Nephron (organoid): Measurements from ENCODE around the gene RYR3.
A peak's percentile ranks its signal among the peaks of the same experiment; 100 is the strongest.

ENCODE experiments used
- H3K27ac Mint-ChIP-seq, 3 experiments: 2 replicates each; pipeline ENCODE4 v1.8.0; 2020; ENCODE audit warnings: mixed read lengths in 3 of 3, mild to moderate bottlenecking in 2 of 3, moderate library complexity in 1 of 3
- H3K27me3 Mint-ChIP-seq: 2 replicates; pipeline ENCODE4 v1.8.0; 2021; ENCODE audit warnings: low read depth, mild to moderate bottlenecking, moderate library complexity, mixed read lengths
- H3K36me3 Mint-ChIP-seq: 2 replicates; pipeline ENCODE4 v1.8.0; 2020; ENCODE audit warnings: low read depth, mixed read lengths
- H3K4me1 Mint-ChIP-seq: 2 replicates; pipeline ENCODE4 v1.8.0; 2020; ENCODE audit warnings: mixed read lengths
- H3K4me3 Mint-ChIP-seq, 3 experiments: 2 replicates each; pipeline ENCODE4 v1.8.0; 2020; ENCODE audit warnings: mild to moderate bottlenecking in 3 of 3, mixed read lengths in 3 of 3, moderate library complexity in 2 of 3
- H3K9me3 Mint-ChIP-seq: 2 replicates; pipeline ENCODE4 v1.8.0; 2020; ENCODE audit warnings: mixed read lengths
- TF ChIP-seq, protein P1 (sequence below), 3 experiments: fragments of 200-600 bp; sonication (generic); IDR thresholded peaks; one replicate each; pipeline ENCODE4 v1.5.0; 2021; ENCODE audit warnings: antibody characterized with exemption in 3 of 3; ENCODE audit not compliant: unreplicated experiment in 3 of 3

The RYR3 gene

GRCh38 chr15:33282226-33283020, 28.3 kb upstream of the RYR3 start:
- Mint-ChIP-seq H3K9me3 (no peaks in the 10 kb centered on the region), H3K27me3 (peaks cover 11% of the 10 kb centered on the region), H3K27ac (no peak overlapping the region), H3K4me1 (no peaks in the 10 kb centered on the region), H3K36me3 (no peaks in the 10 kb centered on the region), H3K4me3 (no peak overlapping the region)
- TF ChIP-seq, protein P1, sequence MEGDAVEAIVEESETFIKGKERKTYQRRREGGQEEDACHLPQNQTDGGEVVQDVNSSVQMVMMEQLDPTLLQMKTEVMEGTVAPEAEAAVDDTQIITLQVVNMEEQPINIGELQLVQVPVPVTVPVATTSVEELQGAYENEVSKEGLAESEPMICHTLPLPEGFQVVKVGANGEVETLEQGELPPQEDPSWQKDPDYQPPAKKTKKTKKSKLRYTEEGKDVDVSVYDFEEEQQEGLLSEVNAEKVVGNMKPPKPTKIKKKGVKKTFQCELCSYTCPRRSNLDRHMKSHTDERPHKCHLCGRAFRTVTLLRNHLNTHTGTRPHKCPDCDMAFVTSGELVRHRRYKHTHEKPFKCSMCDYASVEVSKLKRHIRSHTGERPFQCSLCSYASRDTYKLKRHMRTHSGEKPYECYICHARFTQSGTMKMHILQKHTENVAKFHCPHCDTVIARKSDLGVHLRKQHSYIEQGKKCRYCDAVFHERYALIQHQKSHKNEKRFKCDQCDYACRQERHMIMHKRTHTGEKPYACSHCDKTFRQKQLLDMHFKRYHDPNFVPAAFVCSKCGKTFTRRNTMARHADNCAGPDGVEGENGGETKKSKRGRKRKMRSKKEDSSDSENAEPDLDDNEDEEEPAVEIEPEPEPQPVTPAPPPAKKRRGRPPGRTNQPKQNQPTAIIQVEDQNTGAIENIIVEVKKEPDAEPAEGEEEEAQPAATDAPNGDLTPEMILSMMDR (IDR thresholded peaks at IDR 0.05; ENCODE audit: unreplicated experiment in 3 of 3) = no peak

DNA sequence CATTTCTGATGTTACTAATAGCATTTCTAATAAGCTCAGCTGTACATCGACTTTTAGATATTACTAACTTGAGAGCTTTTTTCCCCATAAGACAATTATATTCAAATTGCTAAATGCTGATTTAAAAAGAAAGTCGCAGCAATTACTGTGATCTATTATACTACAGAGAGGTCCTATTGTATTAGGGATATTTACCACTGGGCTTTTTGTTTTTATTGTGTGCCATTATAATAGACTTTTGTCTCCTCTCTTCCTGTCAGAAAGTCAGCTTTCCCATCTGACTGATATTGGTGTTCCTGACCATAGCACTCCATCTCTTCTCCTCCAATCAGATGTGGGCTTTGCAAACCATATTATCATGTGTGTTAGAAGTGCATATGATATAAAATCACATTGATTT, 27.2 kb upstream of the RYR3 start:
- Mint-ChIP-seq H3K4me3 (no peak overlapping the region), H3K27me3 (peaks cover 11% of the 10 kb centered on the region), H3K4me1 (no peaks in the 10 kb centered on the region), H3K9me3 (no peaks in the 10 kb centered on the region), H3K27ac (no peak overlapping the region), H3K36me3 (no peaks in the 10 kb centered on the region)
- TF ChIP-seq, protein P1 (IDR thresholded peaks at IDR 0.05; ENCODE audit: unreplicated experiment in 3 of 3) = no peak

DNA sequence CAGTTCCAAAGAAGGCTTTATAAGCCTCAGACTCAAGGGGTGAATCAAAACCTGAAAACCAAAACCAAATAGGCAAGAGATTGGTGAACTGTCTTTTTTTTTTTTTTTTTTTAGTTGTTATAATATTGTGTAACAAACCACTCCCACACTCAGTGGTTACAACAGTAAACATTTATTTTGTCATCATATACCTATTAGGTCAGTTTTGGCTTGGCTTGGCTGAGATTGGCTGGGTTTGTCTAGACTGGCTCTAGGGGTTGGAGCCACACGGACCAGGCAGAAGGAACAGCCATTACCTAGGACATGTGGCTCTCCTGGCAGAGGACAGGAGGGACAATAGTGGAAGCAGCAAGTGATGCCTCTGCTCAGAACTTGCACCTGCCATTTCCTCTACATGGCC, 26.4 kb upstream of the RYR3 start:
- H3K27me3 Mint-ChIP-seq = peaks cover 6% of the 10 kb centered on the region
- H3K36me3 Mint-ChIP-seq = no peaks in the 10 kb centered on the region
- no peak overlapping the region for H3K27ac Mint-ChIP-seq
- H3K9me3 Mint-ChIP-seq = no peaks in the 10 kb centered on the region
- H3K4me1 Mint-ChIP-seq = no peaks in the 10 kb centered on the region
- no peak overlapping the region for H3K4me3 Mint-ChIP-seq
- TF ChIP-seq, protein P1 (IDR thresholded peaks at IDR 0.05; ENCODE audit: unreplicated experiment in 3 of 3) = no peak

- no peak overlapping the region for H3K4me3 Mint-ChIP-seq
- H3K9me3 Mint-ChIP-seq = no peaks in the 10 kb centered on the region
- no peaks in the 10 kb centered on the region for H3K27me3 Mint-ChIP-seq
- H3K36me3 Mint-ChIP-seq = no peaks in the 10 kb centered on the region
- TF ChIP-seq, protein P1 (IDR thresholded peaks at IDR 0.05; ENCODE audit: unreplicated experiment in 3 of 3) = peak; percentile 88 to 92 (median 92)
- H3K27ac Mint-ChIP-seq = no peak overlapping the region
- no peaks in the 10 kb centered on the region for H3K4me1 Mint-ChIP-seq
Observed at GRCh38 chr15:33292717-33293307, 18.0 kb upstream of the RYR3 start.

- H3K36me3 Mint-ChIP-seq = no peaks in the 10 kb centered on the region
Observed at GRCh38 chr15:33293713-33294334, 16.9 kb upstream of the RYR3 start.

More at GRCh38 chr15:33293713-33294334, 16.9 kb upstream of the RYR3 start:
- TF ChIP-seq, protein P1 (IDR thresholded peaks at IDR 0.05; ENCODE audit: unreplicated experiment in 3 of 3) = no peak
- no peaks in the 10 kb centered on the region for H3K4me1 Mint-ChIP-seq
- H3K27me3 Mint-ChIP-seq = no peaks in the 10 kb centered on the region
- H3K27ac Mint-ChIP-seq = peak overlapping the region in 1 of 3 experiments; percentile 30
- no peaks in the 10 kb centered on the region for H3K9me3 Mint-ChIP-seq
- H3K4me3 Mint-ChIP-seq = no peak overlapping the region
